ENCODE results near the gene CRIM1.
A peak's percentile ranks its signal among the peaks of the same experiment; 100 is the strongest.
"Not testable (repeated sequence)": the region's sequence is repeated elsewhere in the genome, so short reads cannot be mapped to it uniquely, and the experiment has no call there.

CRIM1 gene

DNA sequence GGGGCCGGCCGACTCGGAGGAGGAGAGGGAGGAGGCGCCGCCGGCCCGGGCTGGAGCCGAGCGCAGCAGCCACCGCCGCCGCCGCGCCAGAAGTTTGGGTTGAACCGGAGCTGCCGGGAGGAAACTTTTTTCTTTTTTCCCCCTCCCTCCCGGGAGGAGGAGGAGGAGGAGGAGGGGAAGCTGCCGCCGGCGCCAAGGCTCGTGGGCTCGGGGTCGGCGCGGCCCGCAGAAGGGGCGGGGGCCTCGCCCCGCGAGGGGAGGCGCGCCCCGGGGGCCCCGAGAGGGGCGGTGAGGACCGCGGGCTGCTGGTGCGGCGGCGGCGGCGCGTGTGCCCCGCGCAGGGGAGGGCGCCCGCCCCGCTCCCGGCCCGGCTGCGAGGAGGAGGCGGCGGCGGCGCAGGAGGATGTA, 316 bp downstream of the CRIM1 start:
- DNase-seq, result no peak

DNA sequence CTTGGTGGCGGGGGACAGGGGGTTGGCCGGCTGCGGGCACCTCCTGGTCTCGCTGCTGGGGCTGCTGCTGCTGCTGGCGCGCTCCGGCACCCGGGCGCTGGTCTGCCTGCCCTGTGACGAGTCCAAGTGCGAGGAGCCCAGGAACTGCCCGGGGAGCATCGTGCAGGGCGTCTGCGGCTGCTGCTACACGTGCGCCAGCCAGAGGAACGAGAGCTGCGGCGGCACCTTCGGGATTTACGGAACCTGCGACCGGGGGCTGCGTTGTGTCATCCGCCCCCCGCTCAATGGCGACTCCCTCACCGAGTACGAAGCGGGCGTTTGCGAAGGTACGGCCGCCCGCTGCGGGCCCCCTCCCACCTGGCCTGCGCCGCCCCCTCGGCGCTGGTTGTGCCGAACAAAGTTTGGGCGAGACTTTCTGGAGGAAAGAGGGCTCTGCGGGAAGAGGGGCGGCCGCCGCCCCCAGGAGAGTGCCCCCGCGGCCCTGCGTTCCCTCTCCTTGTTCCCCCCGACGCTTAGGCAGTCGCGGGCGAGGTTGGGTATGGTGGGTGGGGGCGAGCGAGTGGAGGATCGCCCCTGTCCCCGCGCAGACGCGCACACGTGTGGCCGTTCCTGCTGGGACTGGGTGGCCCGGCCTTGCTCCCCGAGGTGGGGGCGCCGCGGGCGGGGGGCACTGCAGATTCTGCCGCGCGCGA, 866 bp downstream of the CRIM1 start:
- peak; percentile 29 for DNase-seq

DNA sequence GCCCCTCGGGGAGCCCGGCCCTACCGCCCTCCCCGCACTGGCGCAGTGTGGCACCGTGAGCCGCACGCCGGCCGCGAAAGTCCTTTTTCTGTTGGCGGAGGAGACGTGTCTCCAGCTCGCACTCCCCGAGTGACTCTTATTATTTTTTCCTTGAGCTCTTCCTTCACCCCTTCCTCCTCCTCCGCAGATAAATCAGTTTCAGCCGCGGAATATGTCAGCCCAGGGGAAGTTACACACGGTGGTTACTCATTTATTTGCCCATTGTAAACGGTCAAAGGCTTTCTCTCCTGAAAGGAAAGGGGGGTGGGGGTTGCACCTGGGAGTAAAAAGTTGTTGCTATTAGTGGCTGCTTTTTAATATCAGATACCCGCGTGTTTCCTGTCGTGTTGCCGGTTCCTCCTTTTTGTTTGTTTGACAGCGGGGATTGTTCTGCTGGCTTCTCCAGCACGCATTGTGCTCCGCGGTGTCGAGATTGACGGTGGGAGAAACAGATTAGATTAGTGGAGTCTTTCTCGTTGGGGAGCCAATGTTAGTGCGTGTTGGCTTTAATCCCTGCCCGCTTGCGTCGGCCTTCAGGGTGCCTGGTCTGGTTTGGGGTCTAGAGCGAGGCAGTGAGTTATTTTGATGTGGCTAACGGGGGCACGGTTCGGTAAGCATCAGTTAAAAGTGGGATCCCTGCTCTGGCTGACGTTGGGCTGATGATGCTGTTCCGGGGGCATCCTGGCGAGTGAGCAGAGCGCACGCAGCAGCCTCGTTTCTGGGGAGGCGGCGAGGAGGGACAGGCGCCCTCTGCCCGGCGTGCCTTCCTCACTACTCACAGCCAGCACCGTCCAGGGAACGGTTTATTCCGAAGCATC, 1.6 kb downstream of the CRIM1 start:
- DNase-seq, result peak; percentile 18

DNA sequence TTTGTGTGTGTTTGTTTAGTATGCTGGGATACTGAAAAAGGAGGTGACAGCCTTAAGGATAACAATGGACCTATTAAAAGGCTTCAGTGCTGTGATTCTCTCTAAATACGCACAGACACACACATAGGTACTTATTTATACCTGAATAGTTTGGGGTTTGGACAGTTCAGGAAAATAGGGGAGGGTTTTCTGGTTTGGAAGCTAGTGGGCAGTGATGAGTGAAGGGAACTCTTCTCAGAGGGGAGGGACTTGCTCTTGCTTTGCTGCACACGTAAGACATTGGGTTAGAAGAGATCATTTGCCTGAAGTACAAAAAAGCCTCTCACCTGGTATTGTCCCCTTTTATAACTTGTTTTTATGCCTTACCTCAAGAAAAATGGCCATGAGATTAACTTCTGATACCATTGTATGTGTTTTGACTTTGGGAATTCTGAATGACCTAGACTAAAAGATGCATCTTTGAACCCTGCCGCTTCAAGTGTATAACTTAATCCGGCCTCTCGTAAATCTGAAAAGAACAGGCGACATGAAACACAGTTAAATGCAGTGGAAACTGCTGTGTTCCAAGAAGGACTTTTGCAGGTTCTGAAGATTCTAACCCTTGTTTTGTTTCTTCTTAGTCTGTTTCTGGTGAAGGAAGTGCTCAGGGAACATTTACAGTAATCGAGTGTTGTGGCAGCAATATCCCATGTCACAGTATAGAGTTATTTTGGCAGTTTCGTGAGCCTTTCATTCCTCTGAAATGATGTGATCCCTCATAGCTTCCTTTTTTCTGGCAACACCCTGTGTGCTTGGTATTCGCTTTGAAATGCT, 2.5 kb downstream of the CRIM1 start:
- no peak for DNase-seq

DNA sequence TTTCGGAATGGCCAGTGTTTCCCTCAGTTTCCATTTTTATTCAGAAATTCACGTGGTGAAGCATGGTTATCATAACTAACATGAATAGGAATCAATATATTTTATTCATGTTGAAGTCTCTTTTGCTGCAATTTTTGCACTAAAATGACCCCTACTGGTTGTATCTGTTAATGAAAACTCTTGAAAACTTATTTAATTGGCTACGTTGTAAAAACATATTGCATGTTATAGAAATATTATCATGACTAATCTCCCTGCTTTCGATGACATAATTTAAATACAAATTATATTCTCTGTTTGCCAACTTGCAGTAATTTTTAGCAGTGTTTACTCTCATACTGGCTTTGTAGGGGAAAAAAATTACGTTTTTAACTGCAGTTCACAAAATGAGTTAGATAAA, 3.5 kb downstream of the CRIM1 start:
- DNase-seq, result no peak

DNA sequence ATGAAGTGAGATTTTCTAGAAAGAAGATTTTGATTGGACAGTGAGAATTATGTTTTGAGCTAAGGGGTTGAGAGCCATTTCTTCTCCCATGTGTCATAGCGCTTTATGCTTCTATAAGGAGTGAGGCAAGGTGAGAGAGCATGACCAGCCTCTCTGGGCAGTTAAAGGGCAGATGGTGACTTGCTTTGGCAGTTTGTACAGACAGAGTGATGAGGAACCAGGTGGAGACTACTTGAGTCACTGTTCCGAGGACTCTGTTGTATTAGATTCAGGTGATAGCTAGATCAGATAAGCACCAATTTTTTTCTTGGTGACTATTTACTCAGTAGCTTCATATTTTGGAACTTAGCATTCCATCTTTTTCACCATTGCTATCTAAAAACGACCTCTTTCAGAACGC, 4.5 kb downstream of the CRIM1 start:
- DNase-seq, result no peak

DNA sequence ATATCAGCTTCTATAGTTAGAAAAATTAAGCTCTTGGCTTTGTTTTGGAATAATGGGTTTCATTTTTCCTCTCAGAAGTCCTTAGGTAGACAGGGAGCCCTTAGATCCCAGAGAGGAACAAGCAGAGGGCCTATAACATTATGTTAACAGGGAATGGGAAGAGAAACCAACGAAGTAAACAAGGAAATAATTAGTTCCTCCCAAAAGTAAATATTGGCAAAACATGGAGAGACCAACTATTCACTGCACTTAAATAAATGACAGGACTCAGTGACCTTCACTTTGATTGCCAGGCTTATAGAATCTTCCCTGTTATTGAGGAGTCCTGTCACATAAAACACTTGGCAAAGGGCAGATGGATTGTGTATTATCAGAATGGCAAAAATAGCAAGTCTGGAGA, 5.3 kb downstream of the CRIM1 start:
- DNase-seq, result no peak

DNA sequence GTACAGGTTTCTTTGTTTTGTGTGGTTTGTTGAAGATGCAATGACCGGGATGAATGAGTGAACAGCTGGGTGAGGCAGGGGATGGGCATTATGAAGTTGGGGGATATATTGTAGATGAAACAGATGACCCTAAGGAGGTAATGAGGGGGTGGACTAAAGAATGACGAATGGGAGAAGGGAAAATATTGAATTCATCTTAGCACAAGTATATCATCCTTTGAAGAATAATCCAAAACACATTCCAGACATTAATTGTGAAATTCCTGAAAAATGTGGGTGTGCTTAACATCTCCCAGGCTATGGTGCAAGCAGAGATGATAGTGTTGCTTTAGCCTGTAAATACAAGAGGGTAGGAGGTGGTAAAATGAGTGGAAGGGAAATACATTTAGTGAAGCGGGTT, 5.8 kb downstream of the CRIM1 start:
- no peak for DNase-seq

DNA sequence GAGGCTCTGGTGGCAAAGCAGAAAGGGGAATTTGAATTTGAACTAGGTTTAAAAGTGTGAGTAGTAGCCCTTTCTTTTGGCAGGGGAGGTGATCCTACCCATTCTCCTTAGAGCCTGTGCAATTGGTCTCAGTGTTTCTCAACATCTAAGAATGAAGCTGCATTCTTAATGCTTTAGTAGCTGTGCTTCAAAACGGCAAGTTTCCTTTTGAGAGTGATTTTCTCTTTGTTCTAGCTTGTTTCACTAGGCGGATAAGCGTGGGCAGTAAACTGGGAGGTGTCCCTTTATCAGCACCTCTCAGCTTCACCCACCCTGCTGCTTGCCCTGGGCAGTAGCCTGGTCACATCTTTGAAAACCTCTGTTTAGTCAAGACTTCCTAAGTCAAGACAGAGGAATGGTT, 6.7 kb downstream of the CRIM1 start:
- DNase-seq, result no peak

DNA sequence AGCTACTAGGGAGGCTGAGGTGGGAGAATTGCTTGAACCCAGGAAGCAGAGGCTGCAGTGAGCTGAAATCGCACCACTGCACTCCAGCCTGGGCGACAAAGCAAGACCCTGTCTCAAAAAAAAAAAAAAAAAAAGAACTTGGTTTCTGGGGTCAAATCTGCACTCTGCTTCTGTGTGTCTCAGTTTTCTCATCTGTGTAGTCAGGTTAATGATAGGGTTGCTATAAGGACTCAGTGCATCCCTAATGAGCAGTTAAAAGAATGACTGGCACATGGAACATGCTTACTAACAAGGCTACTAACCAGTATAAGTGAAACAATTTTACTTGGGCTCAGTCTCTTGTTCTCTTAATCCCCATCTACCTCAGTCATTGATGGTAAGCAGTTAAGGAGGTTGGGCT, 7.5 kb downstream of the CRIM1 start:
- DNase-seq, result not testable (repeated sequence)

DNA sequence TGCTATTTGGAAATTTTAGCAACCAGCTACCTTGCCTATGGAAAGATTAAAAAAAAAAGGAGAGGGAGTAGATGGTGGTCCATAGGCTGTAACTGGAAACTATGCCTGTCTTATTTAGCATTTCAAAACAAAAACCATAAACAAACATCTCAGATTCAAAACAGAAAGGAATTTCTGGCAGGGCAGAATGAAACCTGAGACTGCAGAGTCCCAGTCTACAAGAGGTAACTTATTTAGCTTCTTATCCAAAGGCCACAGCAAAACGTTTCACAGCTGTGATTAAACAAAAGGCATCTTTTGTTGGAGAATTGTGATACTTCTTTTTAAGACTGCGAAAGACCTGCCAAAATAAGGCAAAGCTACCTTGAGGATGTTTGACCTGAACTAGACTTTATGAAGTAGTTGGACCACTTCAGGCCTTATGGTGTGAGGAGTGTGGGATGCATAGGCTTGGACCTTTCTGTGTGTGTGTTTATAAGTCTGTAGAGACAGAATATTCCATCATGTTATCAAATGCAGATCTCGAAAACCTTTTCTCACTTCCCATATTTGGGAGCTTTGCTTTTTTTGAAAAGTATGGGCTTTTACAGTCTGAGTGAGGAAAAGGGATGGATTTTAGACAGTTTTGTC, 11.0 kb downstream of the CRIM1 start:
- no peak for DNase-seq

DNA sequence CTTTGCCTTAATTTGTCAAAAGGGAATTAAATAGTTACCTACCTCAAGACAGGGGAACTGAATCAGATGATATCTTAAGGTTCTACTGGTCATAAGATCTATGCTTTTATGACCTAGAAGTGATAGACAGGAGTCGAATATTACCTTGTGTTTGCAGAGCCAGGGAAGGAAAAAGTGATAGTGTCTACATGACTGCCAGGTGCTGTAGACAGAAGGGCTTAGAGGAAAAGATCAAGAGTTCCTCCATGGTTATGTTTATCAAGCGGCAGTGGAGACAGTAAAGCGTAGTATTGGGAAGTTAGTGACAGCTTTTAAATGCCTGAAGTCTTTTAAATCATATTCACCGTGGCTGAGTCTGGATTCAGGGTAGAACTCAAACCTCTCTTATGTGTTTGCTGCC, 11.9 kb downstream of the CRIM1 start:
- no peak for DNase-seq

DNA sequence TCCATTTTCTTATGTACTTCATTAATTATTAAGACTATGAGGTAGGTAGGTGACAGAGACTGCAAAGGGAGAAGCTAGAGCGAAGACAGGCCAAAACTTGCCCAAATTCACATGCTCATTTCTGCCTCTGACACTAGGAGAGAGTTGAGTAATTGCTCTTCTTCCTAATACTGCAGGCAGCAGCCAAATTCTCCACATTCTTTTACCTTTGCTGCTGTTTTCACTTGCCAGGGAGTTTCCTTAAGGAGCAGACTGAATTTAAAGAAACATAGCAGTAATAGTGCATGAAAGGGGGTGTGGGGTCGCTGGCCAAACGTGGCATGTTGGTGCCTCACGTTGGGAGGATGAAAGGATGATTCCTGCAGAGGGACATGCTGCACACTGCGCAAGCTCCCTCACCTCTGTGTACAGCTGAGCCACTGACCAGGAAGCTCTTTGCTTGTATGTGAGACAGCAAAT, 12.3 kb downstream of the CRIM1 start:
- DNase-seq, result no peak

DNA sequence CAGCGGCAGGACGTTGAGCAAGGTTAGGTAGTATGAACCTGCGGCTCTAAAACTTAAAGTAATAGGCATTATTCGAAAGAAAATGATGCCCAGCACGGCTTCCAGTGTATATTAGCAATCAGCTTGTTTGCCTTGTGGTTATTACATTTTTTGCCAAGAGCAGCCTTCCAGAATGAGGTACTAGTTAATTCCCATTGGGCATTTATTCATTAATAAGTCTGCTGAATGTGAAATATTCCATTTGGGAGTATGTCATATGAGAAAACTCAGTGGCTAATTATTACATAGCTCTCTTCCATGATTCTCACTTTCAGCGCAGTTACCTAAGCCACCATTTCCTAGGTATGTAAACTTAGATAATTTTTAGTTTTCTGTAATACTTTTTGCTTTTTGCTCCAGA, 12.9 kb downstream of the CRIM1 start:
- no peak for DNase-seq

DNA sequence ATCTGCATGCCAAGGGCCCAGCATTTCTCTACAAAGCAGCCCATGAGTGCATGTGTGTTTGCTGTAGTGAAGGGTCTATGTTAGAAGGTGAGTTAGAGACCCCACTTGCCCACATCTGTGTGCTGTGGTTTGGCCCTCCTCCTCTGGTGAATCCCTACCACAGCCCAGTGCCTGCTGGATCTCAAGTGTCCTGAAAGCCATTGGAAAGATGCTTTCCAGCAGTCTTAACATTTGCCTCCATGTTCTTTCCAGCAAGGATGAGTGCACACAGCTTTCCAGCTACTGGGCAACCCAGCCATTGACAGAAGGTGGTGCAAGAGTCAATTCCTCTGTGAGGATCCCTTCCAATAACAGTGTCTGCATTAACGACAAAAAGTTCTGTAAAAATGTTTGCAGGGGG, 13.6 kb downstream of the CRIM1 start:
- no peak for DNase-seq

DNA sequence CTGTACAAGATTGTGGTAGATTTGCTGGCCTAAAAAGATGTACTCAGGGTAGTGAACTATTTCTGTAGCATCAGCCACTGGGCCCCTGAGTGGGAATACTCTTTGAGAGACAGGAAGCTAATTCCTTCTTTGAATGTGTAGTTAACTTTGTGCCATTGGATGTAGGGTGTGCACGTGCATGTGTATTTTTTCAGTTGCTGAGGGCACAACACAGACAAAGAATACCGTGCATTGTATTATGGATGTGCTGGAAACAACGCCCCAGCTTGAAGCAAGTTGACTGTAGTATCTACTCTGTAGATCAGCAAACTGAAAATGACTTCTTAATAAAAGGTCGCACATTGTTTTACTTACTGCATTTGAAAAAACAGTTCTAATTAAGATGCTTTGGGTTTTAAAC, 14.1 kb downstream of the CRIM1 start:
- DNase-seq, result no peak

DNA sequence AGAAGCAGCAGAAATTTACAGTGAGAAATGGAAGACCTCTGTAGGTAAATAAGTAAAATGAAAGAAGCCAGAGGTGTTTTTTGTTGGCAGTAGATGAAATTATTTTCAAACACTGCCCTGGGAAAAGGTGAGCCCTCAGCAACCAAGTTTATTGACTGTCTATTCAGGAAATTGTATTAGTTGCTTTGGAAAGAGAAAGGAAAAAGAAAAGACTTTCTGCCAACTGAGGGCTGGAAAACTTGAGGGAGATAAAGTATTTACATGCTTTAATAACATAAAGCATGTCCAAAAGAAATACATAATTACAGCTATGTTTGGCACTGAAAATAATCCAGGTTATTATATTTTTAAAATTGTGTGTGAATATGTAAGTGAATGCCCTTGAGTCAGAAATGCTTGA, 14.7 kb downstream of the CRIM1 start:
- DNase-seq, result no peak

DNA sequence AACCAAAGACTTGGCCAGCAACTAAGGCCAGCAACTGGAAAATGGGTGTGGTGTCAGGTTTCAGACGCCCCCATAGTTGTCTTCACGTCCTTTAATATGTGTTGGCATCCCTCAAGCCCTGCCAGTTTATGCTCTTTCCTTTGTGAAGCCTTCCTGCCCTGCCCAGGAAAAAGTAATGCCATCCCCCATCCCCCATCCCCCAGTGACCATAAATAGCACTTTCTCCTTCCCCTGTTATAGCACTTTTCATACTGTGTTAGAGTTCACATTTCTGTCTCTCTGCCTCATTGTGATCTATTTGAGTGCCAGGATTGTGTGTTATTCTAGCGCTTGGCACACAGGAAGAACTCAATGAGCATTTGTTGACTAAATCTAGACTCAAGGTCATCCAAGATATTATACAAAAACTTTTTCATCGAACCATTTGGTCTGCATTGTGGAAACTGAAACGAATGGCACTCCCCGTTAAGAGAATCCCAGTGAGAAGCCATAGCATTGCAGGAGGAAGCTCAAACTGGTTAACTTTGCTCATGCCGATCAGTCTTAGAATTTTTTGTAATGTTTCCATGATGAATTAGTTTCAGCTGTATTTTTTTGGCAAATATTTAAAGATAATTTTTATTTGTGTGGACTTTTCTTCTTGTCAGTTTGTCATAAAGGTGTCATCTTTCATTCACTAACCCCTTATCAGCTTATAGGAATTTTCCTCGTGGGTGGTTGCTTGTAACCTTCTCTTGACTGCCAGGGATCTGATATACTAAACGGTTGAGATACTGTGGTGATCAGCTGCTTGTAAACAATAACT, 15.7 kb downstream of the CRIM1 start:
- DNase-seq, result no peak

DNA sequence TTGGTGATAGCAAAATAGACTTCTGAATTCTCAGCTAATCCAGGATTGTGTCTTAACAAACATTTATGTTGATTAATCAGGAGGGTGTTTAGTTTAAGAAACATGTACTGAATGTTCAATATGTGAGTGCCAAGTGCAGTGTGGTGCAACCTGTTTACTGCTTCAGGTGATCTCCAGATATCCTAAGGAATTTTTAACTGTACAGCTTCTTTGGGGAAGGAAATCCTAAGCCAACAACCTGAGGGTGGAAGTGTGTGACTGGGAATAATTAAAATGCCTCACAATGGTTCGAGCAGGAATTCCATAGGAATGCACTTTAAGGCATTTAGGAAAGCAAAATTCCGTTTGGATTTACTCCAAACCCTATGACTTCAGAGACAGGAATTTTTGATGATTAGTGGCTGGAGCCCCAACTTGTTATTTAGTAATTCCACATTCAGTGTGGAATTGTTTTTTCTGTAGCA, 16.4 kb downstream of the CRIM1 start:
- DNase-seq, result no peak

DNA sequence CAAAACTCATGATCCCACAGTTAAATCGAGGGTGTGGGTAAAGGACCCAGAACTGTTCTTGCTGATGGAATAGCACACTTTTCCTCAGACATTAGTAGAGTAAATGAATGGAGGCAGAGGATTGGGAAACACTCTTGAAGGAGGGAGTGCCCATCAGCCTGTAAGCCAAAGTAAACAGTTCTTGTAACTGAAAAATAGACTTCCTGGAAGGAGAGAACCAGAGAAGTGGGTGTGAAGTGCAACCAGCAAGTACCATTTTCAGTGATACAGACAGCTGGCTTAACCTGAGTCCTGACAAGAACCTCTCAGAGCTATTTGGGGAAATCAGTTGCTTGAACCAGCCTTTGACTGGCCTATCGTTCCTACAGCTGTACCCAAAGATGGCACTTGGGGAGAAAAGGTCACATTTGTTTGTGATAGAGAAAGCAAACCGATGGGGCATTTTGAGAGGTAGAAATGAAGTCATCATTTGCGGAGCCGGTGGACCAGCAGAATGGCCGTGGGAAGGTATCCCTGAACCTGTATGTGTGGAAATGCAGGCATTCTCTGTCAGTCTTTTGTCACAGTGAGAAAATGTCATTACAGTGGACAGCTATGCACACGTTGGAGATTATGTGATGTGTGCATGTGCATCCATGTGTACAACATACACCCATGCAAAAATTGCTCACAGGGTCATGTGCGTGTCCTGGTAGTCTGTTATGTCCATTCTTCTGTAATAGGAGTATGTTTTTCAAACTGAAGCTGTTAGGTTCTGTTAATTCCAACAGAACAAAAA, 17.8 kb downstream of the CRIM1 start:
- DNase-seq, result no peak

DNA sequence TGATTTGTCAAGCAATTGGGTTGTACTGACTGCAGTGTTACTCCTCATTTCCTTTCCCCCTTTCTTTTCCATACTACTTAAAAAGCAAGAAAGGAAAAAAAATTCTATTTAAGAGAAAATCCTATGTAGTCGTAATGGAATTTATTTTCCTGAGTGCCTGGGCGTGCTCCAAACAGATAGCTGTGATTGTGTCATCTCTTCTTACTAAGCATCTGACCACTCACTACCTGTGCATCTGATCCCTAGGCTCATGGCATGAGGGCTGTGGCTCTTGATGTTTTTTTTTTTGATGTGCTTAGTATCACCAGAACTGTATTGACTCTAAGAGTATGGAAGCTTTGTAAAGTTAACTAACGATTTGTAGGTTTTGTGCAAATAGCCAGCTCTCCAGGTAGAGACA, 19.0 kb downstream of the CRIM1 start:
- DNase-seq, result no peak
